IPS DF 6.9 (cell line): ENCODE measurements around the gene RIOK1.
A peak's percentile ranks its signal among the peaks of the same experiment; 100 is the strongest.
"Not testable (repeated sequence)": the region's sequence is repeated elsewhere in the genome, so short reads cannot be mapped to it uniquely, and the experiment has no call there.

Experiments
- DNase-seq: peaks from one replicate; pipeline ENCODE4 v3.0.0-alpha.2; 2013; ENCODE audit warnings: low read depth, low spot score
- H3K27ac ChIP-seq: one replicate; pipeline ENCODE4 v1.5.1; 2013; ENCODE audit warnings: low read length, control low read depth
- H3K27me3 ChIP-seq: 2 replicates; pipeline ENCODE4 v1.6.1; 2013; ENCODE audit warnings: mild to moderate bottlenecking, low read length; ENCODE audit not compliant: control insufficient read depth, insufficient read depth
- H3K36me3 ChIP-seq: 2 replicates; pipeline ENCODE4 v1.6.1; 2013; ENCODE audit warnings: low read length; ENCODE audit not compliant: control insufficient read depth, insufficient read depth
- H3K4me1 ChIP-seq: 2 replicates; pipeline ENCODE4 v1.6.1; 2013; ENCODE audit warnings: low read length; ENCODE audit not compliant: control insufficient read depth, insufficient read depth
- H3K4me3 ChIP-seq: 2 replicates; pipeline ENCODE4 v1.5.1; 2013; ENCODE audit warnings: mild to moderate bottlenecking, low read length
- H3K9me3 ChIP-seq: 2 replicates; pipeline ENCODE4 v1.6.1; 2013; ENCODE audit warnings: low read length, inconsistent platforms; ENCODE audit not compliant: control insufficient read depth, insufficient read depth
- WGBS: extraction: QIAGEN DNeasy Blood & Tissue Kit; methylation state at CpG from one replicate; pipeline ENCODE4 v1.1.7; 2013; ENCODE audit warnings: mixed read lengths, missing lambda C conversion rate; ENCODE audit not compliant: insufficient read length, insufficient coverage; 5-methylcytosine and 5-hydroxymethylcytosine counted together

Gene RIOK1

DNA sequence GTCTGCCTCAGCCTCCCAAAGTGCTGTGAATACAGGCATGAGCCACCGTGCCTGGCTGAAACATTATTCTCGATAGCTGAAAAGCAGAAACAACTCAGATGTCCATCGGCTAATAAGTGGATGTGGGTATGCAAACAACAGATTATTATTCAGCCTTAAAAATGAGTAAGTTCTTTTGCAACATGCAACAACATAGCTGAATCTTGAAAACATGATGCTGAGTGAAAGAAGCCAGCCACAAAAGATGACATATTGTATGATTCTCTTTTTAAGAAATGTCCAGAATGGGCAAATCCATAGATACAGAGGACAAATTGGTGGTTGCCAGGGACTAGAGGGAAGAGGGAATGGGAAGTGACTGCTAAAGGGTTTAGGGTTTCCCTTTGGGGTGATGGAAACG lies 61.7 kb downstream of the RIOK1 start:
- Histone ChIP-seq H3K27ac (no peak overlapping the region), H3K36me3 (no peaks in the 10 kb centered on the region), H3K27me3 (no peaks in the 10 kb centered on the region), H3K9me3 (no peaks in the 10 kb centered on the region), H3K4me1 (peaks cover 2% of the 10 kb centered on the region), H3K4me3 (no peak overlapping the region)
- WGBS, result no CpG with 5 or more reads among the region's 4 CpGs
- no peak for DNase-seq

DNA sequence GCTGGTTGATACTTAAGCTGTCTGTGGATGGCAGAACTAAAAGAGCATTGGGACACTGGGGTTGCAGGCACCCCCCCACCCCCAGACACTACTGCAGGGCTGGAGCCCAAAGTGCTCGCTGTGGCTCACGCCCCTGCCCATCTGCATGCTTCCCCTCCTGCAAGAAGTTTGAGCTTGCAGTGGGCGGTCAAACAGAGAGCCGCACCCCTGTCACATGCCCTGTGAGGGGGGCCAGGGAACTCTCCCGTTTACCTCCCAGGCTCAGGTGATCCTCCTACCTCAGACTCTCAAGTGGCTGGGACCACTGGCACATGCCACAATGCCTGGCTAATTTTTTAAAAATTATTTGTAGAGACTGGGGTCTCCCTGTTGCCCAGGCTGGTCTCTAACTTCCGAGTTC lies 63.3 kb downstream of the RIOK1 start:
- Histone ChIP-seq H3K27ac (no peak overlapping the region), H3K9me3 (no peaks in the 10 kb centered on the region), H3K4me1 (peaks cover 2% of the 10 kb centered on the region), H3K27me3 (no peaks in the 10 kb centered on the region), H3K4me3 (no peak overlapping the region), H3K36me3 (no peaks in the 10 kb centered on the region)
- DNase-seq, result no peak
- WGBS, result no CpG with 5 or more reads among the region's 6 CpGs

DNA sequence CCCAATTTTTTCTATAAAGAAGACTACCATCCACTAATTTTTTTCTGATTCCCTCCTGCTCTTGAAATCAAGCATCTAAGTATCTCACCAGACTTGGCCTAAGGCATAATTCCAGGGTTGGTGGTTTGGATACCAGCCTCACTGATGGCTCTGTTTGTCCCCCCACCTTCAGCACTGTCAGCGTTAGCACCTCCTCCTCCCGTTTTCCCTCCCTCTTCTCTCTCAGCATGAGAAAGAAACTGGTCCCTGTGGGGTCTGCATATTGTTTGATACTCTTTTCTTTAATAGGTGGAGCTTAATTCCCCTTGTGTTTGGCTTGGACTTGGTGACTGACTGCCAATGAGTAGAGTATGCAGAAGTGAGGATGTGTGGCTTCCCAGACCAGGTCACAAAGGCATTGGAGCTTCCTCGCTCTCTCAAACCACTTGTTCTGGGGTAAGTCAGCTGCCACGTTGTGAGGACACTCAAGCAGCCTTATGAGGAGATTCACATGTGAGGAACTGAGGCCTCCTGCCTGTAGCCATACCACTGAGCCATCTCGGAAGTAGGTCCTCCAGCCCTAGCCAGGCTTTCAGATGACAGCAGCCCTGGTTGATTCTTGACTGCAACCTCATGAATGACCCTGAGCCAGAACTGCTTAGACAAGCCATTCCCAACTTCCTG lies 65.2 kb downstream of the RIOK1 start:
- no peak overlapping the region for H3K27ac ChIP-seq
- no peaks in the 10 kb centered on the region for H3K9me3 ChIP-seq
- no peak for DNase-seq
- H3K4me3 ChIP-seq, result no peak overlapping the region
- H3K27me3 ChIP-seq, result no peaks in the 10 kb centered on the region
- WGBS, result no CpG with 5 or more reads among the region's 5 CpGs
- peaks cover 2% of the 10 kb centered on the region for H3K4me1 ChIP-seq
- no peaks in the 10 kb centered on the region for H3K36me3 ChIP-seq

DNA sequence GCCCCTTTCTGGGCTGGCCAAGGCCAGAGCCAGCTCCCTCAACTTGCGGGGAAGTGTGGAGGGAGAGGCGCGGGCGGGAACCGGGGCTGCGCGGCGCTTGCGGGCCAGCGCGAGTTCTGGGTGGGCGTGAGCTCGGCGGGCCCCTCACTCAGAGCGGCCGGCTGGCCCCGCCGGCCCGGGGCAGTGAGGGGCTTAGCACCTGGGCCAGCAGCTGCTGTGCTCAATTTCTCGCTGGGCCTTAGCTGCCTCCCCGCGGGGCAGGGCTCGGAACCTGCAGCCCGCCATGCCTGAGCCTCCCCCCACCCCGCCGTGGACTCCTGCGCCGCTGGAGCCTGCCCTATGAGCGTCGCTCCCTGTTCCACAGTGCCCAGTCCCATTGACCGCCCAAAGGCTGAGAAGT lies 66.7 kb downstream of the RIOK1 start:
- H3K4me1 ChIP-seq, H3K4me3 ChIP-seq, H3K36me3 ChIP-seq, H3K9me3 ChIP-seq, H3K27ac ChIP-seq, H3K27me3 ChIP-seq, DNase-seq: not testable (repeated sequence)
- WGBS, result no CpG with 5 or more reads among the region's 31 CpGs

DNA sequence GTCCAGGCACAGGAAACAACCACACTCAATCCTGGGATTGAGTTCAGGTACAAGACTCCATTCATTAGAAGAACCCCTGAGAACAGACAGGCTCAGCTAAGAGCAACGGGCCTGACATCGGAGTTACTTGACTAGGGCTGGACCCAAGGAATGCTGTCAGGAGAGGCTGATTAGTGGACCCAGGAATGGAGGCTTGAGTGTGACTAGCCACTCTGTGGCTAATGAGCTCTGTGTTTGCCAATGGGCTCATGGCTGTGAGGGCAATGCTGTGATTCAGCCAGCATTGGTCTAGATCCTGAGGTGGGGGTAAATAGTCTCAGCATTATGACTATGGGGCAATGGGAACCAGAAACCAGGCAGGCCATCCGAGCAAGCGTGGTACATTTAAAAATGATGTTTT lies 71.8 kb downstream of the RIOK1 start:
- no CpG with 5 or more reads among the region's 4 CpGs for WGBS
- no peak overlapping the region for H3K27ac ChIP-seq
- H3K9me3 ChIP-seq, result no peaks in the 10 kb centered on the region; the same call in 1 of the 2 replicates
- DNase-seq, result no peak
- peaks cover 1% of the 10 kb centered on the region; the same call in 1 of the 2 replicates for H3K4me1 ChIP-seq
- H3K36me3 ChIP-seq, result no peaks in the 10 kb centered on the region
- H3K4me3 ChIP-seq, result no peak overlapping the region
- H3K27me3 ChIP-seq, result no peaks in the 10 kb centered on the region

DNA sequence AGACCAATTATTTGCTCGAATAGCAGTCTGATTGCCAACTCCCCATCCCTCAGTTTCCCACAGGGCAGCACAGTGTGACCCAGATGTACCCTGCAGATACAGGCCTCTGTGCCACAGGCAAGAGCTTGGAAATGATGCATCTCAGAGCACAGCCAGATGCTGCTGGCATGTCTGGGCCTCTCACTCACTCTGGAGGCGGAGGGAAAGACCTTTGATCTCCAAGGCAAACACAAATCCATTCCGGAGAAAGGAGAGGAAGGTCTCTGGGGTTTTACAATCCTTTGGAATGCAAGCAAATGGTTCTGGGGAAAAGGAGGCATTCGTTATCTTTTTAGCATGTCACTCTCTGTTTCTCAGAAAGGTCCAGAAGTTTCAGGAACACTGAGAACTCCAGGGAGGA lies 74.2 kb downstream of the RIOK1 start:
- Histone ChIP-seq H3K27ac (no peak overlapping the region), H3K4me3 (no peak overlapping the region), H3K9me3 (no peaks in the 10 kb centered on the region; the same call in 1 of the 2 replicates), H3K36me3 (no peaks in the 10 kb centered on the region), H3K4me1 (peaks cover 1% of the 10 kb centered on the region; the same call in 1 of the 2 replicates), H3K27me3 (no peaks in the 10 kb centered on the region)
- DNase-seq, result peak; percentile 16
- no CpG with 5 or more reads among the region's 4 CpGs for WGBS

DNA sequence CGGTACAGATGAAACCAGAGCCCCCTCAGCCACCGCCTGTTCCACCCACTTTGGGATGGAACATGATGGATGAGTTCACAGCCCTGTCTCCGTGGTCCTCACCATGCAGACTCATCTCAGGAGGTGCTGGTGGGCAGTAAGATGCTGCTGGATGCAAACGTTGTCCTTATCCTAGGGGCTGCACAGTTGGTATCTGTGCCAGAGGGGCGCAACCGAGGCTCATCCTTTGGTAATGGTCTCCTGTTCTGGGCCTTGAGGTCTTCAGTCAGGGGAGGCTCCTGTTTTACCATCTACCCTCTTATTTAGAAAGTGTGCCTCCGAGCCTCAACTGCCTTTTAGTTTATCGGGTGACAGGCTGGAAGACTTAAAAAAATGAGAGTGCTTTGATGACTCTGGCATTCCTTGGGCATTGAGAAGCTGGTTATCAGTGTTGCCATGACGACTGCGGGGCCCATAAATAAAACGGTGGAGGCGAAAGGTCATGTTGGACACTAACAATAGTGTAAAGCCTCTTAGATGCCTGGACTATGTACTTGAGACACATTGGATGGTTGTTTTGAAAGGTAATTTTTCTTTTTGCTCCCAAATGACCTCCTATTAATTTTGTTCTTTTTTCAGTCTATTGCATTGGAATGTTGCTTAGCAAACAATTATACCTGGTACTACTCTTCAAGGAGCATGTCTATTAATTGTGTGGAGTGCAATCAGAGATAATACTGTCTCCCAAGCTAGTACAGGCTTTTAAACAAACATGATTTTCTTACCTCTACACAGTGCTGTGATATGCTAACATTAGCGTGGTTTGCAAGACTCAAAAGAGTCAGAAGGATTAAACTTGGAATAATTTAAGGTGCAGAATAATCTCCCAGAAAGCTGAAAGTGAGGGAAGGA lies 77.6 kb downstream of the RIOK1 start:
- no peaks in the 10 kb centered on the region for H3K36me3 ChIP-seq
- no peaks in the 10 kb centered on the region for H3K27me3 ChIP-seq
- no peak overlapping the region for H3K4me3 ChIP-seq
- H3K27ac ChIP-seq, result no peak overlapping the region
- WGBS, result 100% methylated on average over 1 of the region's 13 CpGs
- no peak for DNase-seq
- no peaks in the 10 kb centered on the region; the same call in 1 of the 2 replicates for H3K9me3 ChIP-seq
- H3K4me1 ChIP-seq, result peaks cover 1% of the 10 kb centered on the region; the same call in 1 of the 2 replicates
